HepG2 (cell line): Measurements from ENCODE around the gene DIRAS3. TPM values are rescaled to one million over a fixed set of nuclear protein-coding genes. Genes with fewer than 3 reads are reported as not detected.

Experiments
- ATAC-seq: fragments of 200-7000 bp; cut with Tn5 transposase; 3 replicates; pipeline ENCODE4 v1.9.1; 2020; ENCODE audit warnings: mild to moderate bottlenecking, moderate library complexity
- BruUV-seq: library from RNA; stranded (reverse); fragments of 400-500 nt; replicated peaks from 2 replicates; lab custom pipeline; 2021; lab: Mats Ljungman, UMichigan
- CTCF ChIA-PET: fragments of 300-600 bp; formaldehyde crosslinking; extraction: SDS; loops from one replicate; lab custom pipeline; 2021; ENCODE audit warnings: low total read pairs, inconsistent platforms, low intra/inter-chr PET ratio; lab: Yijun Ruan, JAX
- POLR2A ChIA-PET: fragments of 350-600 bp; sonication (Branson Sonifier 250); formaldehyde crosslinking; loops from one replicate; lab custom pipeline; 2020; ENCODE audit warnings: antibody characterized with exemption, inconsistent platforms; lab: Yijun Ruan, JAX
- DNase-seq: peaks from one replicate; pipeline ENCODE4 v3.0.0-alpha.2; 2015; ENCODE audit warnings: low spot score
- FAIRE-seq: peaks from 3 replicates; lab custom pipeline; 2011; peaks lifted over from hg19 to GRCh38; lab: Jason Lieb, UNC
- H2AFZ ChIP-seq: one replicate; pipeline ENCODE4 v1.6.1; 2011; ENCODE audit warnings: low read length, inconsistent platforms
- H3K27ac ChIP-seq: fragments of 300-600 bp; 3 replicates; pipeline ENCODE4 v1.8.0; 2011; ENCODE audit warnings: mixed run types, mild to moderate bottlenecking, mixed read lengths, low read length, inconsistent platforms; ENCODE audit not compliant: insufficient read depth; ENCODE audit errors: extremely low read length
- H3K27me3 ChIP-seq, 2 experiments: fragments of 200-600 bp in 1 of 2; 2 replicates in 1 of 2; 3 replicates in 1 of 2; pipeline versions ENCODE4 v1.6.0 to v1.8.0; 2011; ENCODE audit warnings: low read length in 2 of 2, mild to moderate bottlenecking in 2 of 2, moderate library complexity in 2 of 2, inconsistent platforms in 1 of 2; ENCODE audit not compliant: insufficient read depth in 2 of 2, control insufficient read depth in 1 of 2
- H3K36me3 ChIP-seq, 2 experiments: fragments of 200-600 bp in 1 of 2; replicated peaks in 1 of 2; 2 replicates in 1 of 2; 3 replicates in 1 of 2; pipeline versions ENCODE4 v1.5.1 to v1.8.0; 2011; ENCODE audit warnings: low read length in 2 of 2, inconsistent platforms in 1 of 2; ENCODE audit not compliant: insufficient read depth in 2 of 2, control insufficient read depth in 1 of 2
- H3K4me1 ChIP-seq: 2 replicates; pipeline ENCODE4 v1.5.1; 2012; ENCODE audit warnings: low read length, inconsistent platforms; ENCODE audit not compliant: insufficient read depth
- H3K4me2 ChIP-seq: 2 replicates; pipeline ENCODE4 v1.6.0; 2011; ENCODE audit warnings: low read depth, low read length, inconsistent platforms
- H3K4me3 ChIP-seq, 3 experiments: fragments of 200-600 bp in 1 of 3; sonication (generic), shearing (Covaris generic) in 1 of 3; replicated peaks in 1 of 3; 2 replicates each; pipeline ENCODE4 v1.5.1; 2011 to 2016; ENCODE audit warnings: low read length in 3 of 3, inconsistent platforms in 2 of 3, low read depth in 2 of 3, mild to moderate bottlenecking in 2 of 3, control low read depth in 1 of 3, mixed read lengths in 1 of 3; ENCODE audit not compliant: insufficient read depth in 1 of 3
- H3K79me2 ChIP-seq: one replicate; pipeline ENCODE4 v1.6.1; 2011; ENCODE audit warnings: low read length, inconsistent platforms; ENCODE audit not compliant: insufficient read depth
- H3K9ac ChIP-seq: 2 replicates; pipeline ENCODE4 v1.6.0; 2011; ENCODE audit warnings: mild to moderate bottlenecking, low read depth, low read length, inconsistent platforms; ENCODE audit not compliant: insufficient read depth
- H3K9me3 ChIP-seq: 2 replicates; pipeline ENCODE4 v1.5.1; 2012; ENCODE audit warnings: mild to moderate bottlenecking, low read length
- H4K20me1 ChIP-seq: 2 replicates; pipeline ENCODE4 v1.6.0; 2011; ENCODE audit warnings: inconsistent platforms, mild to moderate bottlenecking, low read length, moderate library complexity; ENCODE audit not compliant: insufficient read depth
- KLF13 ChIP-seq: sonication (generic); formaldehyde crosslinking; IDR thresholded peaks from 2 replicates; pipeline ENCODE4 v1.4.0; 2020; ENCODE audit warnings: mild to moderate bottlenecking, missing genetic modification reagents
- MEIS2 ChIP-seq: sonication (generic); formaldehyde crosslinking; IDR thresholded peaks from 2 replicates; pipeline ENCODE4 v1.9.0; 2021; ENCODE audit warnings: mild to moderate bottlenecking, missing genetic modification reagents
- MIER2 ChIP-seq: IDR thresholded peaks from 2 replicates; pipeline ENCODE4 v1.6.1; 2016; ENCODE audit warnings: missing biosample characterization, missing genetic modification reagents
- NFRKB ChIP-seq: fragments of 450-650 bp; IDR thresholded peaks from 2 replicates; pipeline ENCODE4 v1.6.1; 2017
- POGZ ChIP-seq: sonication (generic); formaldehyde crosslinking; IDR thresholded peaks from 2 replicates; pipeline ENCODE4 v1.4.0; 2020; ENCODE audit warnings: mild to moderate bottlenecking, missing genetic modification reagents
- XRCC5 ChIP-seq: fragments of 200-400 bp; formaldehyde crosslinking; optimal IDR thresholded peaks from 2 replicates; pipeline ENCODE3; 2017; ENCODE audit warnings: mild to moderate bottlenecking, low read length
- ZFX ChIP-seq: sonication (generic); formaldehyde crosslinking; IDR thresholded peaks from 2 replicates; pipeline ENCODE4 v1.4.0; 2020; ENCODE audit warnings: mild to moderate bottlenecking, low read depth, missing genetic modification reagents, moderate library complexity
- ZNF367 ChIP-seq: sonication (generic); formaldehyde crosslinking; IDR thresholded peaks from 2 replicates; pipeline ENCODE4 v1.4.0; 2020; ENCODE audit warnings: missing genetic modification reagents, borderline replicate concordance
- WGBS: methylation state at CpG from one replicate; pipeline ENCODE4 v1.1.6; 2017; ENCODE audit warnings: low lambda C conversion rate; 5-methylcytosine and 5-hydroxymethylcytosine counted together
- in situ Hi-C: cut with HindIII; loops from 2 replicates; pipeline ENCODE4 v1.10.0; 2017; ENCODE audit warnings: low pct_unique_long_range_greater_than_20kb; ENCODE audit not compliant: extremely low pct_ligation_motif_present
- intact Hi-C: fragments of 100-400 bp; cut with micrococcal nuclease; formaldehyde crosslinking; loops from one replicate; pipeline ENCODE4 v1.10.0; 2022; ENCODE audit not compliant: unreplicated experiment
- polyA plus RNA-seq, 8 experiments: library from polyadenylated mRNA; depleted of rRNA in 3 of 8; stranded (reverse) in 7 of 8; unstranded in 1 of 8; fragments of >200 nt; fragmentation: Illumina TruSeq in 4 of 8; extraction: Trizol in 4 of 8; gene quantifications; 2 replicates each; pipeline versions ENCODE4 v1.2.1 to v1.2.3, GENCODE V29; 2011 to 2016; ENCODE audit warnings: low read depth in 4 of 8, missing spikeins in 1 of 8, mixed read lengths in 1 of 8; ENCODE audit not compliant: insufficient read depth in 1 of 8
- total RNA-seq, 5 experiments: library from RNA; depleted of rRNA; stranded (reverse); fragments of >200 nt; fragmentation: Illumina TruSeq; extraction: Trizol; gene quantifications; 2 replicates each; pipeline ENCODE4 v1.2.3, GENCODE V29; 2016; ENCODE audit warnings: low read depth in 1 of 5
- TF ChIP-seq, protein P1 (sequence below): sonication (generic); formaldehyde crosslinking; IDR thresholded peaks from 2 replicates; pipeline ENCODE4 v1.4.0; 2020; ENCODE audit warnings: missing genetic modification reagents, borderline replicate concordance
- TF ChIP-seq, protein P2 (sequence below): sonication (generic); formaldehyde crosslinking; IDR thresholded peaks from 2 replicates; pipeline ENCODE4 v1.4.0; 2020; ENCODE audit warnings: missing genetic modification reagents, borderline replicate concordance
- TF ChIP-seq, protein P3 (sequence below): sonication (generic); formaldehyde crosslinking; IDR thresholded peaks from 2 replicates; pipeline ENCODE4 v1.4.0; 2020; ENCODE audit warnings: low read depth, missing genetic modification reagents
- TF ChIP-seq, protein P4 (sequence below): sonication (generic); formaldehyde crosslinking; IDR thresholded peaks from 2 replicates; pipeline ENCODE4 v1.8.1; 2023; ENCODE audit warnings: mild to moderate bottlenecking, missing genetic modification reagents, borderline replicate concordance

The DIRAS3 gene
- total and polyA plus RNA-seq, 2 of the 13 experiments (the other 11 are each of a cell fraction or from before 2014, with no cell fraction given): not detected

DNA sequence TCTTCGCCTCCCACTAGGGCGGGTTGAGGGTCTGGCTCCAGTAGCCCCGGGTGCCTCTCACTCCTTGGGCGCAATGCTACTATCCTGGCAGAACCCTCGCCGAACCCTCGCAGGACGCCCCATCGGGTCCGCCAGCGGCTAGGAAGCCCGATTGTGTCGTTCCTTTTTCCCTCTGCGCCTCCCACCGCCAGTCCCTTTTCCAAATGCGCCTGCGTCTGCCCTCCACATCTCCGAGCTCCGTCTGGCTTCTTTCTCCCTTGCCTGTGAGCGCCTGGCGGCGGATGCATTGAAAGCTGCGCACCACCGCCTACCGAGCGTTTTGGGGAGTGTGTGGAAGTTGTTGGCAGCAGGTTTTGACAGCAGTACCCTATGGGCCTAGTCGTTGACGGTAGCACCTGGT, 1.0 kb upstream of the DIRAS3 start (continued):
- TF ChIP-seq, protein P1, sequence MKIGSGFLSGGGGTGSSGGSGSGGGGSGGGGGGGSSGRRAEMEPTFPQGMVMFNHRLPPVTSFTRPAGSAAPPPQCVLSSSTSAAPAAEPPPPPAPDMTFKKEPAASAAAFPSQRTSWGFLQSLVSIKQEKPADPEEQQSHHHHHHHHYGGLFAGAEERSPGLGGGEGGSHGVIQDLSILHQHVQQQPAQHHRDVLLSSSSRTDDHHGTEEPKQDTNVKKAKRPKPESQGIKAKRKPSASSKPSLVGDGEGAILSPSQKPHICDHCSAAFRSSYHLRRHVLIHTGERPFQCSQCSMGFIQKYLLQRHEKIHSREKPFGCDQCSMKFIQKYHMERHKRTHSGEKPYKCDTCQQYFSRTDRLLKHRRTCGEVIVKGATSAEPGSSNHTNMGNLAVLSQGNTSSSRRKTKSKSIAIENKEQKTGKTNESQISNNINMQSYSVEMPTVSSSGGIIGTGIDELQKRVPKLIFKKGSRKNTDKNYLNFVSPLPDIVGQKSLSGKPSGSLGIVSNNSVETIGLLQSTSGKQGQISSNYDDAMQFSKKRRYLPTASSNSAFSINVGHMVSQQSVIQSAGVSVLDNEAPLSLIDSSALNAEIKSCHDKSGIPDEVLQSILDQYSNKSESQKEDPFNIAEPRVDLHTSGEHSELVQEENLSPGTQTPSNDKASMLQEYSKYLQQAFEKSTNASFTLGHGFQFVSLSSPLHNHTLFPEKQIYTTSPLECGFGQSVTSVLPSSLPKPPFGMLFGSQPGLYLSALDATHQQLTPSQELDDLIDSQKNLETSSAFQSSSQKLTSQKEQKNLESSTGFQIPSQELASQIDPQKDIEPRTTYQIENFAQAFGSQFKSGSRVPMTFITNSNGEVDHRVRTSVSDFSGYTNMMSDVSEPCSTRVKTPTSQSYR: no peak
- no peak for TF ChIP-seq MIER2
- TF ChIP-seq, all 625 proteins: peak for 0

DNA sequence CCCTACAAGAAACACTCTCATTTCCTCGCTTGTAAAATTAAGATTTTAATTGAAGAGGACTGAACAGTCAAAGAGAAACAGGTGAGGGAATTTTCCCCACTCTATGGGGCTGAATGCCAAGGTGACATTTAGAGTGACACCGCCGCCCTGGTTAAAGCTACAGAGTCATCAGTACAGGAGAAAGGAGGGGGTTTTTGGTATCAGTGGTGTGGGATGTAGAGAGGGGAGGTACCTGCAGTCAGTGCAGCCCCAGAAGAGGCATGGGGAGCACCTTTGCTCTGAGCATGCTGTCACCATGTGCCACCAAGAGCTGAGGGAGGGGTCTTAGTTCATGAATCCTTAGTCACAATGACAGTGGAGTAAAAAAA, 2.8 kb downstream of the DIRAS3 start:
- WGBS: 16% methylated on average over 3 of the region's 3 CpGs
- in situ Hi-C loops: no loop called here

More for the DNA sequence above, 2.8 kb downstream of the DIRAS3 start:
- Histone ChIP-seq H4K20me1 (no peaks in the 10 kb centered on the region), H3K9me3 (no peaks in the 10 kb centered on the region), H3K4me1 (no peaks in the 10 kb centered on the region), H3K27me3 (peaks cover 1 to 16% of the 10 kb centered on the region in 2 experiments; a peak in 2 of 5 replicates), H3K36me3 (no peaks in the 10 kb centered on the region), H3K9ac (no peak overlapping the region), H3K4me3 (no peak overlapping the region), H3K27ac (no peak overlapping the region), H3K4me2 (no peak overlapping the region), H3K79me2 (no peaks in the 10 kb centered on the region), H2AFZ (no peak overlapping the region)
- FAIRE-seq (no peak), ATAC-seq (no peak), DNase-seq (no peak)
- intact Hi-C loops: no loop called here
- TF ChIP-seq, protein P2, sequence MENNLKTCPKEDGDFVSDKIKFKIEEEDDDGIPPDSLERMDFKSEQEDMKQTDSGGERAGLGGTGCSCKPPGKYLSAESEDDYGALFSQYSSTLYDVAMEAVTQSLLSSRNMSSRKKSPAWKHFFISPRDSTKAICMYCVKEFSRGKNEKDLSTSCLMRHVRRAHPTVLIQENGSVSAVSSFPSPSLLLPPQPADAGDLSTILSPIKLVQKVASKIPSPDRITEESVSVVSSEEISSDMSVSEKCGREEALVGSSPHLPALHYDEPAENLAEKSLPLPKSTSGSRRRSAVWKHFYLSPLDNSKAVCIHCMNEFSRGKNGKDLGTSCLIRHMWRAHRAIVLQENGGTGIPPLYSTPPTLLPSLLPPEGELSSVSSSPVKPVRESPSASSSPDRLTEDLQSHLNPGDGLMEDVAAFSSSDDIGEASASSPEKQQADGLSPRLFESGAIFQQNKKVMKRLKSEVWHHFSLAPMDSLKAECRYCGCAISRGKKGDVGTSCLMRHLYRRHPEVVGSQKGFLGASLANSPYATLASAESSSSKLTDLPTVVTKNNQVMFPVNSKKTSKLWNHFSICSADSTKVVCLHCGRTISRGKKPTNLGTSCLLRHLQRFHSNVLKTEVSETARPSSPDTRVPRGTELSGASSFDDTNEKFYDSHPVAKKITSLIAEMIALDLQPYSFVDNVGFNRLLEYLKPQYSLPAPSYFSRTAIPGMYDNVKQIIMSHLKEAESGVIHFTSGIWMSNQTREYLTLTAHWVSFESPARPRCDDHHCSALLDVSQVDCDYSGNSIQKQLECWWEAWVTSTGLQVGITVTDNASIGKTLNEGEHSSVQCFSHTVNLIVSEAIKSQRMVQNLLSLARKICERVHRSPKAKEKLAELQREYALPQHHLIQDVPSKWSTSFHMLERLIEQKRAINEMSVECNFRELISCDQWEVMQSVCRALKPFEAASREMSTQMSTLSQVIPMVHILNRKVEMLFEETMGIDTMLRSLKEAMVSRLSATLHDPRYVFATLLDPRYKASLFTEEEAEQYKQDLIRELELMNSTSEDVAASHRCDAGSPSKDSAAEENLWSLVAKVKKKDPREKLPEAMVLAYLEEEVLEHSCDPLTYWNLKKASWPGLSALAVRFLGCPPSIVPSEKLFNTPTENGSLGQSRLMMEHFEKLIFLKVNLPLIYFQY (CRISPR knock-in tag): no peak
- TF ChIP-seq NFRKB (no peak), MEIS2 (CRISPR knock-in tag) (no peak), ZNF367 (CRISPR knock-in tag) (no peak), KLF13 (CRISPR knock-in tag) (no peak), ZFX (CRISPR knock-in tag) (no peak), POGZ (CRISPR knock-in tag) (no peak), XRCC5 (no peak)
- TF ChIP-seq, protein P3, sequence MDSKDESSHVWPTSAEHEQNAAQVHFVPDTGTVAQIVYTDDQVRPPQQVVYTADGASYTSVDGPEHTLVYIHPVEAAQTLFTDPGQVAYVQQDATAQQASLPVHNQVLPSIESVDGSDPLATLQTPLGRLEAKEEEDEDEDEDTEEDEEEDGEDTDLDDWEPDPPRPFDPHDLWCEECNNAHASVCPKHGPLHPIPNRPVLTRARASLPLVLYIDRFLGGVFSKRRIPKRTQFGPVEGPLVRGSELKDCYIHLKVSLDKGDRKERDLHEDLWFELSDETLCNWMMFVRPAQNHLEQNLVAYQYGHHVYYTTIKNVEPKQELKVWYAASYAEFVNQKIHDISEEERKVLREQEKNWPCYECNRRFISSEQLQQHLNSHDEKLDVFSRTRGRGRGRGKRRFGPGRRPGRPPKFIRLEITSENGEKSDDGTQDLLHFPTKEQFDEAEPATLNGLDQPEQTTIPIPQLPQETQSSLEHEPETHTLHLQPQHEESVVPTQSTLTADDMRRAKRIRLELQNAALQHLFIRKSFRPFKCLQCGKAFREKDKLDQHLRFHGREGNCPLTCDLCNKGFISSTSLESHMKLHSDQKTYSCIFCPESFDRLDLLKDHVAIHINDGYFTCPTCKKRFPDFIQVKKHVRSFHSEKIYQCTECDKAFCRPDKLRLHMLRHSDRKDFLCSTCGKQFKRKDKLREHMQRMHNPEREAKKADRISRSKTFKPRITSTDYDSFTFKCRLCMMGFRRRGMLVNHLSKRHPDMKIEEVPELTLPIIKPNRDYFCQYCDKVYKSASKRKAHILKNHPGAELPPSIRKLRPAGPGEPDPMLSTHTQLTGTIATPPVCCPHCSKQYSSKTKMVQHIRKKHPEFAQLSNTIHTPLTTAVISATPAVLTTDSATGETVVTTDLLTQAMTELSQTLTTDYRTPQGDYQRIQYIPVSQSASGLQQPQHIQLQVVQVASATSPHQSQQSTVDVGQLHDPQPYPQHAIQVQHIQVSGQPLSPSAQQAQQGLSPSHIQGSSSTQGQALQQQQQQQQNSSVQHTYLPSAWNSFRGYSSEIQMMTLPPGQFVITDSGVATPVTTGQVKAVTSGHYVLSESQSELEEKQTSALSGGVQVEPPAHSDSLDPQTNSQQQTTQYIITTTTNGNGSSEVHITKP (CRISPR knock-in tag): no peak
- TF ChIP-seq, protein P4, sequence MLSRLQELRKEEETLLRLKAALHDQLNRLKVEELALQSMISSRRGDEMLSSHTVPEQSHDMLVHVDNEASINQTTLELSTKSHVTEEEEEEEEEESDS: no peak
- ChIA-PET POLR2A (no interaction called here), CTCF (no interaction called here)
- BruUV-seq: no TSS peak
